Mesenchymal stem cell (in vitro differentiated cells and primary cell): Measurements from ENCODE around the gene GPR150.

Experiments used
- DNase-seq: peaks from one replicate; pipeline ENCODE4 v3.0.0-alpha.2; 2013
- H2AFZ ChIP-seq: one replicate; pipeline ENCODE4 v1.6.1; 2013; ENCODE audit warnings: low read depth, mild to moderate bottlenecking, control low read depth, inconsistent platforms, low read length, moderate library complexity
- H2AK5ac ChIP-seq: 2 replicates; pipeline ENCODE4 v1.6.1; 2013; ENCODE audit warnings: low read length, moderate library complexity, mild to moderate bottlenecking, inconsistent platforms; ENCODE audit not compliant: severe bottlenecking
- H2BK120ac ChIP-seq: one replicate; pipeline ENCODE4 v1.6.1; 2013; ENCODE audit warnings: low read depth, mild to moderate bottlenecking, inconsistent platforms, low read length, moderate library complexity
- H2BK12ac ChIP-seq, 2 experiments: one replicate each; pipeline ENCODE4 v1.6.1; 2013; ENCODE audit warnings: inconsistent platforms in 2 of 2, low read length in 2 of 2, mild to moderate bottlenecking in 2 of 2, moderate library complexity in 2 of 2, control low read depth in 1 of 2
- H2BK15ac ChIP-seq: one replicate; pipeline ENCODE4 v1.6.1; 2013; ENCODE audit warnings: mild to moderate bottlenecking, low read depth, inconsistent platforms; ENCODE audit not compliant: poor library complexity, severe bottlenecking
- H2BK5ac ChIP-seq: 2 replicates; pipeline ENCODE4 v1.6.1; 2013; ENCODE audit warnings: low read depth, mild to moderate bottlenecking, low read length, control low read depth, inconsistent platforms; ENCODE audit not compliant: poor library complexity, severe bottlenecking
- H3K14ac ChIP-seq, 2 experiments: one replicate each; pipeline ENCODE4 v1.6.1; 2013; ENCODE audit warnings: inconsistent platforms in 2 of 2, low read length in 2 of 2, control low read depth in 1 of 2, mild to moderate bottlenecking in 1 of 2, moderate library complexity in 1 of 2
- H3K18ac ChIP-seq, 2 experiments: one replicate each; pipeline ENCODE4 v1.6.1; 2013; ENCODE audit warnings: inconsistent platforms in 2 of 2, low read length in 2 of 2, control low read depth in 1 of 2, low read depth in 1 of 2, mild to moderate bottlenecking in 1 of 2
- H3K23ac ChIP-seq, 2 experiments: one replicate each; pipeline ENCODE4 v1.6.1; 2013; ENCODE audit warnings: inconsistent platforms in 2 of 2, low read length in 2 of 2, mild to moderate bottlenecking in 2 of 2, moderate library complexity in 2 of 2, control low read depth in 1 of 2
- H3K27ac ChIP-seq: 2 replicates; pipeline ENCODE4 v1.5.1; 2013; ENCODE audit warnings: mild to moderate bottlenecking, moderate library complexity, low read length, control low read depth, inconsistent platforms; ENCODE audit not compliant: poor library complexity, severe bottlenecking
- H3K27me3 ChIP-seq, 2 experiments: 2 replicates each; pipeline versions ENCODE4 v1.6.1 to v1.7.0; 2013; ENCODE audit warnings: low read length in 2 of 2, mild to moderate bottlenecking in 2 of 2, moderate library complexity in 2 of 2, control low read depth in 1 of 2, inconsistent platforms in 1 of 2; ENCODE audit not compliant: control insufficient read depth in 1 of 2, insufficient read depth in 1 of 2
- H3K36me3 ChIP-seq, 2 experiments: 2 replicates each; pipeline versions ENCODE4 v1.6.1 to v1.7.0; 2013; ENCODE audit warnings: low read length in 2 of 2, control low read depth in 1 of 2, inconsistent platforms in 1 of 2, low read depth in 1 of 2, mild to moderate bottlenecking in 1 of 2; ENCODE audit not compliant: insufficient read depth in 2 of 2, control insufficient read depth in 1 of 2
- H3K4ac ChIP-seq, 2 experiments: one replicate each; pipeline ENCODE4 v1.6.1; 2013; ENCODE audit warnings: inconsistent platforms in 2 of 2, low read length in 2 of 2, mild to moderate bottlenecking in 2 of 2, moderate library complexity in 2 of 2, control low read depth in 1 of 2, low read depth in 1 of 2
- H3K4me1 ChIP-seq: 2 replicates; pipeline ENCODE4 v1.6.1; 2013; ENCODE audit warnings: low read depth, low read length, control low read depth; ENCODE audit not compliant: control insufficient read depth, insufficient read depth
- H3K4me2 ChIP-seq: 2 replicates; pipeline ENCODE4 v1.6.1; 2013; ENCODE audit warnings: low read length, mild to moderate bottlenecking, inconsistent platforms; ENCODE audit not compliant: poor library complexity, severe bottlenecking
- H3K4me3 ChIP-seq, 2 experiments: 2 replicates each; pipeline versions ENCODE4 v1.5.1 to v1.7.0; 2013; ENCODE audit warnings: low read length in 2 of 2, mild to moderate bottlenecking in 2 of 2, control low read depth in 1 of 2, low read depth in 1 of 2; ENCODE audit not compliant: insufficient read depth in 1 of 2
- H3K79me1 ChIP-seq: replicated peaks from 2 replicates; pipeline ENCODE4 v1.6.1; 2013; ENCODE audit warnings: mild to moderate bottlenecking, control low read depth, low read length, inconsistent platforms; ENCODE audit not compliant: poor library complexity, severe bottlenecking
- H3K9ac ChIP-seq: 2 replicates; pipeline ENCODE4 v1.7.0; 2013; ENCODE audit warnings: mild to moderate bottlenecking, low read length, moderate library complexity
- H3K9me3 ChIP-seq: 2 replicates; pipeline ENCODE4 v1.7.0; 2013; ENCODE audit warnings: mild to moderate bottlenecking, low read length; ENCODE audit not compliant: control insufficient read depth
- H4K8ac ChIP-seq: one replicate; pipeline ENCODE4 v1.6.1; 2013; ENCODE audit warnings: inconsistent platforms, mild to moderate bottlenecking, low read length, moderate library complexity
- H4K91ac ChIP-seq: one replicate; pipeline ENCODE4 v1.6.1; 2013; ENCODE audit warnings: mild to moderate bottlenecking, low read length, inconsistent platforms
- WGBS: methylation state at CpG from one replicate; pipeline ENCODE4 v1.1.7; 2013; ENCODE audit warnings: mixed read lengths; 5-methylcytosine and 5-hydroxymethylcytosine counted together

The GPR150 gene

DNA sequence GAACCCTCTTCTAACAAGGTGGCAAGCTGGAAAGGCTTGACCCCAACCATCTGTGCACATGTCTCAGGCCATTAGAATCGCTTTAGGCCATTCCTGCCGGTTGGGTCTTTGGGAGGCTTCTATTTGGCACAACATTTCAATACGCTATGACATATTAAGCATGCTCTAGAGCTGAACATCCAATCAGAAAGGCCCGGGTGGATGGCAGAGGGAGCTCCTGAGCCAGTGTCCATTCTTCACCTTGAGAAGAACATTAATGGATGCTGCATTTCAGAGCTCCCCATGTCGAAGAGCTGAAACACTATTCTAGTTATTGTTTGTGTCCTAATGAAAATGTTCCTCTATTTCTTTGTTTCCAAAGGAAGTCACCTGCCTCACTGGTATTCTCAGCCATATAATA, 50.1 kb downstream of the GPR150 start:
- no peak for DNase-seq
- H3K4me3 ChIP-seq, result no peak overlapping the region
- H2BK5ac ChIP-seq, result no peak overlapping the region
- H2AFZ ChIP-seq, result no peak overlapping the region
- H2BK15ac ChIP-seq, result no peak overlapping the region
- no peak overlapping the region for H3K23ac ChIP-seq
- 90% methylated on average over 4 of the region's 5 CpGs for WGBS
- H3K18ac ChIP-seq, result peak overlapping the region; percentile 52 to 54
- no peak overlapping the region for H3K14ac ChIP-seq
- H3K36me3 ChIP-seq, result no peaks in the 10 kb centered on the region
- H4K8ac ChIP-seq, result peak overlapping the region; percentile 7
- no peaks in the 10 kb centered on the region for H3K27me3 ChIP-seq
- H4K91ac ChIP-seq, result no peak overlapping the region
- peak overlapping the region in 1 of 2 experiments; percentile 11 for H3K4ac ChIP-seq
- no peak overlapping the region for H2AK5ac ChIP-seq
- H3K4me1 ChIP-seq, result no peaks in the 10 kb centered on the region
- H2BK120ac ChIP-seq, result no peak overlapping the region
- no peaks in the 10 kb centered on the region for H3K9me3 ChIP-seq
- H3K27ac ChIP-seq, result no peak overlapping the region
- no peaks in the 10 kb centered on the region for H3K79me1 ChIP-seq
- H3K4me2 ChIP-seq, result no peak overlapping the region
- H2BK12ac ChIP-seq, result peak overlapping the region; percentile 18 to 37
- H3K9ac ChIP-seq, result no peak overlapping the region

DNA sequence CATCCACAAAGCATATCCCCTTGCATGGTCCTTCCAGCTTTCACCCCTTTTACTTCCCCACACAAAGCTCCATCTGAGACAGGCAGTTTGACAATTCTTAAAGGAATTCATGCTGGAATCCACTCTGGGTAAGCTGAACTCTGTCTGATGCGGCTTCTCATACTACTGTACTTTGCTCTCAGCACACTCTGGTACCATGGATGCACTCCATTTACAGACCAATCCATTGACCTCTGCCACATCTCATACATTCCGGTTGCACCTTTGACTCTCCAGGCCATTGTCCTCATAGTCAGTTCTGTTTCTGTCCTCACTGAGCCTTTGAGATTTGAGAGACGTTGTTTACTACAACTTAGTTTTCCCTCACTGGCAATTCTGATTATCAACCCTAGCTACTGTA, 50.7 kb downstream of the GPR150 start:
- Histone ChIP-seq H3K79me1 (no peaks in the 10 kb centered on the region), H2BK15ac (no peak overlapping the region), H4K8ac (no peak overlapping the region), H3K27ac (no peak overlapping the region), H2AK5ac (no peak overlapping the region), H2BK12ac (peak overlapping the region; percentile 8 to 46), H3K27me3 (no peaks in the 10 kb centered on the region), H2BK5ac (no peak overlapping the region), H3K9me3 (no peaks in the 10 kb centered on the region), H3K4me1 (no peaks in the 10 kb centered on the region), H2BK120ac (no peak overlapping the region), H3K14ac (no peak overlapping the region), H3K9ac (no peak overlapping the region), H2AFZ (no peak overlapping the region), H3K4me2 (no peak overlapping the region), H3K18ac (peak overlapping the region in 1 of 2 experiments; percentile 51), H3K23ac (no peak overlapping the region), H3K36me3 (no peaks in the 10 kb centered on the region), H3K4ac (no peak overlapping the region), H3K4me3 (no peak overlapping the region), H4K91ac (no peak overlapping the region)
- 95% methylated on average over 3 of the region's 3 CpGs for WGBS
- no peak for DNase-seq
